NCI-H2029 (cell line): ENCODE measurements around the gene IFNE.

Source experiments
- DNase-seq: peaks from one replicate; lab custom pipeline; 2025; lab: John Stamatoyannopoulos, UW

IFNE gene

GRCh38 chr9:21482213-21482612, at the start of gene IFNE:
IFNE (minus strand) TSS chr9:21482313; CDS start chr9:21481694, 619 bp downstream.
- no peak for DNase-seq

- DNase-seq: no peak
Measured at GRCh38 chr9:21528123-21528808, 46.2 kb upstream of the IFNE start.

- DNase-seq: no peak
Measured at GRCh38 chr9:21527579-21527978, 45.5 kb upstream of the IFNE start.

GRCh38 chr9:21525174-21525573, 43.1 kb upstream of the IFNE start:
- no peak for DNase-seq

GRCh38 chr9:21524099-21524830, 42.2 kb upstream of the IFNE start:
- DNase-seq: no peak

- DNase-seq: no peak
Measured at GRCh38 chr9:21523021-21524014, 41.2 kb upstream of the IFNE start.

- DNase-seq: no peak
Measured at GRCh38 chr9:21522348-21522747, 40.2 kb upstream of the IFNE start.

GRCh38 chr9:21521448-21521847, 39.3 kb upstream of the IFNE start:
- DNase-seq: no peak

GRCh38 chr9:21520501-21521228, 38.6 kb upstream of the IFNE start:
- DNase-seq: no peak

GRCh38 chr9:21519855-21520434, 37.8 kb upstream of the IFNE start:
- DNase-seq: no peak

GRCh38 chr9:21516796-21517195, 34.7 kb upstream of the IFNE start:
- DNase-seq: no peak

GRCh38 chr9:21513431-21513830, 31.3 kb upstream of the IFNE start:
- DNase-seq: no peak

GRCh38 chr9:21510806-21511205, 28.7 kb upstream of the IFNE start:
- DNase-seq: no peak

GRCh38 chr9:21507483-21507790, 25.3 kb upstream of the IFNE start:
- no peak for DNase-seq

GRCh38 chr9:21506626-21507482, 24.7 kb upstream of the IFNE start:
- DNase-seq: no peak

GRCh38 chr9:21505425-21506179, 23.5 kb upstream of the IFNE start:
- no peak for DNase-seq

GRCh38 chr9:21504894-21505293, 22.8 kb upstream of the IFNE start:
- DNase-seq: no peak

- DNase-seq: no peak
Measured at GRCh38 chr9:21504113-21504512, 22.0 kb upstream of the IFNE start.

GRCh38 chr9:21502586-21502985, 20.5 kb upstream of the IFNE start:
- no peak for DNase-seq

- DNase-seq: no peak
Measured at GRCh38 chr9:21499912-21500311, 17.8 kb upstream of the IFNE start.
